ENCODE measurements around the gene PFDN5.
A peak's percentile ranks its signal among the peaks of the same experiment; 100 is the strongest.

The PFDN5 gene

DNA sequence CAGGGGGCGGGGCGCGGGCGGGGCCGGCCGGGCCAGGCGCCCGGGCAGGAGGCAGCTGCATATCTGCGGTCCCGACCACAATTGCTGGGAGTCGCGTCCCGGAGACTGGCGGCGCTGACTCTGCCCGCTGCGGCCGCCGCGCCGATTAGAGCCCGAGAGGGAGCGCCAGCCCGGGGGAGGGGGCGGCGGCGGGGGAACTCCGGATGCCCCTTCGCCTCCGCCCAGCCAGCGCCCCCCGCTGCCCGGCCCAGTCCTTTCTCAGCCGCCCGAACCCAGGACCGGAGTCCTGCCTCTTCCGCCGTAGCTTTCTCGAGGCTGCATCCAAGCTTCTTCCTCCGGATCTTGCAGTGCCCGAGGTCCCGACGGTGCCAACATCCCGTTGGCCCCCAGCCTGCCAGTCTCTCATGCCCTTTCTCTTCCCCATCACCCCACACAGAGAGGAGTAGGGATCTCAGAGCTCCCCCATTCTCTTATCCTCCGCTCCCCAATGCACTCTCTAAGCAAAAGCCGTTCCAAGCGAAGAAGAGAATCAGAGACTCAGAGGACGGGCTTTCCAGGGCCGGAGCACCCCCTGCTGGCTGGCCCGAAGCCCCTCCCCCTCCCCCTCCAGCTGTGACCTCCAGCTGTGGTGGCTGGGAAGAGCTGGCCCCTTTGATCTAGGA, 49.6 kb downstream of the PFDN5 start:
- peak; percentile 54 for FAIRE-seq
- TF ChIP-seq SPI1 (IDR thresholded peaks at IDR 0.05; ENCODE audit: low read depth, low read length) (no peak), POLR2A (IDR thresholded peaks at IDR 0.05; ENCODE audit: low read depth, low read length) (no peak), POLR2AphosphoS5 (IDR thresholded peaks at IDR 0.05; ENCODE audit: low read depth, low read length) (no peak), PAX5 (IDR thresholded peaks at IDR 0.05; ENCODE audit: insufficient read depth, low read length, severe bottlenecking) (no peak), POU2F2 (IDR thresholded peaks at IDR 0.05; ENCODE audit: low read depth, low read length) (no peak), TAF1 (IDR thresholded peaks at IDR 0.05; ENCODE audit: low read depth, low read length) (no peak)
- DNase-seq (ENCODE audit: insufficient read length, low spot score) = peak; percentile 71

DNA sequence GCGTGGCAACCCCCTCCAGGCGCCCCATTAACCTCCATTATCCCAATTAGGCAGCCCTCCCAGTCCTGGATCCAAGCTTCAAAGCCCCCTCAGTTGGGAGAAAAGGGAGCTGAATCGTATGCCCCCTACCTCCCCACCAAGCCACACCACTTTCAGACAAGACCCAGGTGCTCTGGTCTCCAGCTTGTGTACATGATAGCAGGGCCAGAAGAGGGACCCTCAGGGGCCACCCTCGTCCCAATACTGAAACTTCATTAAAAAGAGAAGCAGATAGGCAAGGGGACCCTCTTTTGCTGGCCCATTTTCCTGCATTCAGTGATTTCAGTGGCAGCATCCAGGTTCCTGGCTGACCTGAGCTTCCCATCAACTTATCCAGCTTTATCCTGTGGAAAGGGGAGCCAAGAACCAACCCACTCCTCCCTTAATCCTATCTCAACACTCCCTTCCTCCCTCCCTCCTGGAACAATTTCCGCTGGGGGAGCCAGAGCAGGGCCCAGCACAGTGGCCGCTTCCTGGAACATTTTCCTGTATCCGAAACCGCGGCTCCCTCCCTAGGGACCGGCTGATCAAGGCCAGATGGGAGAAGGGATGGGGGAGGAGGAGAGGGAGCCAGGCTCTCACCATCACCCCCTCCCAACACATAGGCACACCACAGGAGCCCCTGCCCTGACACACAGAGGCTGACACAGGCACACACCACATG, 50.3 kb downstream of the PFDN5 start:
- FAIRE-seq = no peak

DNA sequence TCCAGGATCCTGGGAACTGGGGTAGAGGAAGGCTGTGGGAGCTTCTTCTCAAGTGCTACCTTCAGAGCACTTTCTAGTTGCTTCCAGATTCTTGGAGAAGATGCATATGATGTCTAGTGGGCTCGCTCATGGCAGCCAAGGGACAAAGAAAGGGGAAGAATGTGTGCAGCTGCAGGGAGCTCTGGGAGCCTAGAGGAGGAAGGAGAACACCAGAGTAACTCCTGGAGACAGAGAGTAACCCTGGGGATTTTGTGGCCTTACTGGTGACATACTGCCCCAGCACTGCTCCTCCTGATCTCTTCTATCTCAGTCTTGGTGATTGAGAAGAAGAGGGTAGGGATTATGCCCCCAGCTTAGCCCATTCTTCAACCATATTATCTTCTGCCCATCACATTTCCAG, 51.1 kb downstream of the PFDN5 start:
- DNase-seq (ENCODE audit: insufficient read length, low spot score) (no peak), FAIRE-seq (no peak)
- TF ChIP-seq POLR2AphosphoS5 (IDR thresholded peaks at IDR 0.05; ENCODE audit: low read depth, low read length) = no peak

More for the DNA sequence above, 50.3 kb downstream of the PFDN5 start:
- TF ChIP-seq POLR2A (IDR thresholded peaks at IDR 0.05; ENCODE audit: low read depth, low read length) (no peak), PAX5 (IDR thresholded peaks at IDR 0.05; ENCODE audit: insufficient read depth, low read length, severe bottlenecking) (no peak), TAF1 (IDR thresholded peaks at IDR 0.05; ENCODE audit: low read depth, low read length) (no peak), POLR2AphosphoS5 (IDR thresholded peaks at IDR 0.05; ENCODE audit: low read depth, low read length) (no peak), POU2F2 (IDR thresholded peaks at IDR 0.05; ENCODE audit: low read depth, low read length) (no peak), SPI1 (IDR thresholded peaks at IDR 0.05; ENCODE audit: low read depth, low read length) (no peak)
- DNase-seq (ENCODE audit: insufficient read length, low spot score) = no peak

DNA sequence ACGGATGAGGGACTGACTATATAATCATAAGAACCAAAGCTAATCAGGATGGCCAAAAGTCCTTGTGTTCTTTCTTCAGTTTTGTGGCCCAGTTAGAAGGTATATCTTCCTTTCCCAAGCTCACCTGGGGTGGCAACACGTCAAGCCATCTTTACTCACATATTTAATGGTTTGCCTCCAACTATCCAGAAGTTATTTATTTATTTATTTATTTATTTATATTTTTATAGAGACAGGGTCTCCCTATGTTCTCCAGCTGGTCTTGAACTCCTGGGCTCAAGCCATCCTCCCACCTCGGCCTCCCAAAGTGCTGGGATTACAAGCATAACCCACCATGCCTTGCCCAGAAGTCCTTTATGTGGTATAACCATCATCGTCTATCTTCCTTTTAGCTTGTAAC, 52.6 kb downstream of the PFDN5 start:
- DNase-seq (ENCODE audit: insufficient read length, low spot score) (no peak), FAIRE-seq (no peak)
- no peak for TF ChIP-seq POLR2AphosphoS5 (IDR thresholded peaks at IDR 0.05; ENCODE audit: low read depth, low read length)
- no peak for TF ChIP-seq POU2F2 (IDR thresholded peaks at IDR 0.05; ENCODE audit: low read depth, low read length)
- TF ChIP-seq PAX5 (IDR thresholded peaks at IDR 0.05; ENCODE audit: insufficient read depth, low read length, severe bottlenecking) = no peak
- TF ChIP-seq TAF1 (IDR thresholded peaks at IDR 0.05; ENCODE audit: low read depth, low read length) = no peak
- TF ChIP-seq SPI1 (IDR thresholded peaks at IDR 0.05; ENCODE audit: low read depth, low read length) = no peak
- TF ChIP-seq POLR2A (IDR thresholded peaks at IDR 0.05; ENCODE audit: low read depth, low read length) = no peak

All from GM12891 (cell line).